ENCODE data around the gene ATG4C. TPM values are rescaled to one million over a fixed set of nuclear protein-coding genes. Genes with fewer than 3 reads are reported as not detected.

Gene ATG4C
- total and polyA plus RNA-seq, 2 of the 13 experiments (the other 11 are each of a cell fraction or from before 2014, with no cell fraction given) = 4.0 to 11.2 TPM

DNA sequence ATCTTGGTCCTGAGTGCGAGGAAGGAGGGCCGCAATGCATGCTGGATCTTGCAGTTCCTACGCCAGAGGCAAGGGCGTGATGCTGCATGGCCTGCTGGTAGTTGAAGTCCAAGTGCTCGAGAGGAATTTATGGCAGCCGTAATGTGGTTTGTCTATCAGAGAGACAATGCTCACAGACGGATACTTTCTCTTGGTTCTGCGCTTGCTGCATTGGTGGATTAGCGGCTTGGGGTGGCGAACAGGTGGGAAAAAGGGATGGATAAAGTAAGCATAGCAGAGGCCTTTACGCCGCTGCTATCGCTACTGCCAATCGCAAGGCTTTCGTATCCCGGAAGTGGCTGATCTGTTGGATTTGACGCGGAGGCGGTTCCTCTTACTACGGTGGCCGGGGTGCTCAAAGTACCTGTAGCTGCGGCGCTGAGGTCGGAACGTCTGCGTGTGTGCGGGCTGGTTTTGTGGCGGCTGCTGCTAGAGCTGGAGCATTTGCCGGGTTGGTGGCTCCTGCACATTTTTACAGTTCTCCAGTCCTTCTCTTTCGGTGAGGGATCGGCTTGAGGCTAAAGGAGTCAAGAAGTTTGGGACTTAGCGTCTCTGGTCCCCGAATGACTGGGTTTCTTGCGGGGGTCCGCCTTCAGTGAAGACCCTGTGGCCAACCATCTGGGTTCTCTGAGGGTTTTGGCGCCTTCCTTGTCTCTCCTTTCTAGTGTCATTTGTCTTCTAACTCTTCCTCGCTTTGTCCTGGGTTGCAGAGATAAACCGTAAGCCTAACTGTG, at the start of gene ATG4C (continued):
- TF ChIP-seq, protein P1, sequence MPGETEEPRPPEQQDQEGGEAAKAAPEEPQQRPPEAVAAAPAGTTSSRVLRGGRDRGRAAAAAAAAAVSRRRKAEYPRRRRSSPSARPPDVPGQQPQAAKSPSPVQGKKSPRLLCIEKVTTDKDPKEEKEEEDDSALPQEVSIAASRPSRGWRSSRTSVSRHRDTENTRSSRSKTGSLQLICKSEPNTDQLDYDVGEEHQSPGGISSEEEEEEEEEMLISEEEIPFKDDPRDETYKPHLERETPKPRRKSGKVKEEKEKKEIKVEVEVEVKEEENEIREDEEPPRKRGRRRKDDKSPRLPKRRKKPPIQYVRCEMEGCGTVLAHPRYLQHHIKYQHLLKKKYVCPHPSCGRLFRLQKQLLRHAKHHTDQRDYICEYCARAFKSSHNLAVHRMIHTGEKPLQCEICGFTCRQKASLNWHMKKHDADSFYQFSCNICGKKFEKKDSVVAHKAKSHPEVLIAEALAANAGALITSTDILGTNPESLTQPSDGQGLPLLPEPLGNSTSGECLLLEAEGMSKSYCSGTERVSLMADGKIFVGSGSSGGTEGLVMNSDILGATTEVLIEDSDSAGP (CRISPR knock-in tag; IDR thresholded peaks at IDR 0.05; ENCODE audit: borderline replicate concordance) = peak; percentile 77
- TF ChIP-seq KDM5A (IDR thresholded peaks at IDR 0.05; ENCODE audit: borderline replicate concordance, low read length) (peak; percentile 88; the same call in 1 of the 2 replicates), SMAD3 (CRISPR knock-in tag; IDR thresholded peaks at IDR 0.05) (peak; percentile 20; the same call in 1 of the 2 replicates), RFX1 (IDR thresholded peaks at IDR 0.05) (no peak), ZNF749 (CRISPR knock-in tag; IDR thresholded peaks at IDR 0.05; ENCODE audit: borderline replicate concordance) (no peak), FOXC1 (CRISPR knock-in tag; IDR thresholded peaks at IDR 0.05; ENCODE audit: borderline replicate concordance) (no peak), POLR2AphosphoS5 (IDR thresholded peaks at IDR 0.05; ENCODE audit: low read depth, low read length) (peak; percentile 89), KMT2A (CRISPR knock-in tag; IDR thresholded peaks at IDR 0.05) (peak; percentile 98), ZNF614 (CRISPR knock-in tag; IDR thresholded peaks at IDR 0.05; ENCODE audit: borderline replicate concordance) (peak; percentile 83; the same call in 1 of the 2 replicates), CREB1 (IDR thresholded peaks at IDR 0.05) (peak; percentile 84), CREB1 (CRISPR knock-in tag; IDR thresholded peaks at IDR 0.05) (peak; percentile 97), ZNF878 (CRISPR knock-in tag; IDR thresholded peaks at IDR 0.05) (no peak), GZF1 (CRISPR knock-in tag; IDR thresholded peaks at IDR 0.05) (no peak; the same call in 1 of the 2 replicates), ZEB1 (IDR thresholded peaks at IDR 0.05; ENCODE audit: insufficient replicate concordance, low read depth) (peak; percentile 47), SP1 (IDR thresholded peaks at IDR 0.05) (no peak), SP1 (CRISPR knock-in tag; IDR thresholded peaks at IDR 0.05) (peak; percentile 42), MIXL1 (CRISPR knock-in tag; IDR thresholded peaks at IDR 0.05) (0 out of 2 replicates have a peak, but pooled peaks have one; percentile 37)
- TF ChIP-seq, protein P2, sequence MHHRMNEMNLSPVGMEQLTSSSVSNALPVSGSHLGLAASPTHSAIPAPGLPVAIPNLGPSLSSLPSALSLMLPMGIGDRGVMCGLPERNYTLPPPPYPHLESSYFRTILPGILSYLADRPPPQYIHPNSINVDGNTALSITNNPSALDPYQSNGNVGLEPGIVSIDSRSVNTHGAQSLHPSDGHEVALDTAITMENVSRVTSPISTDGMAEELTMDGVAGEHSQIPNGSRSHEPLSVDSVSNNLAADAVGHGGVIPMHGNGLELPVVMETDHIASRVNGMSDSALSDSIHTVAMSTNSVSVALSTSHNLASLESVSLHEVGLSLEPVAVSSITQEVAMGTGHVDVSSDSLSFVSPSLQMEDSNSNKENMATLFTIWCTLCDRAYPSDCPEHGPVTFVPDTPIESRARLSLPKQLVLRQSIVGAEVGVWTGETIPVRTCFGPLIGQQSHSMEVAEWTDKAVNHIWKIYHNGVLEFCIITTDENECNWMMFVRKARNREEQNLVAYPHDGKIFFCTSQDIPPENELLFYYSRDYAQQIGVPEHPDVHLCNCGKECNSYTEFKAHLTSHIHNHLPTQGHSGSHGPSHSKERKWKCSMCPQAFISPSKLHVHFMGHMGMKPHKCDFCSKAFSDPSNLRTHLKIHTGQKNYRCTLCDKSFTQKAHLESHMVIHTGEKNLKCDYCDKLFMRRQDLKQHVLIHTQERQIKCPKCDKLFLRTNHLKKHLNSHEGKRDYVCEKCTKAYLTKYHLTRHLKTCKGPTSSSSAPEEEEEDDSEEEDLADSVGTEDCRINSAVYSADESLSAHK (CRISPR knock-in tag; IDR thresholded peaks at IDR 0.05; ENCODE audit: borderline replicate concordance) = no peak
- TF ChIP-seq, protein P3, sequence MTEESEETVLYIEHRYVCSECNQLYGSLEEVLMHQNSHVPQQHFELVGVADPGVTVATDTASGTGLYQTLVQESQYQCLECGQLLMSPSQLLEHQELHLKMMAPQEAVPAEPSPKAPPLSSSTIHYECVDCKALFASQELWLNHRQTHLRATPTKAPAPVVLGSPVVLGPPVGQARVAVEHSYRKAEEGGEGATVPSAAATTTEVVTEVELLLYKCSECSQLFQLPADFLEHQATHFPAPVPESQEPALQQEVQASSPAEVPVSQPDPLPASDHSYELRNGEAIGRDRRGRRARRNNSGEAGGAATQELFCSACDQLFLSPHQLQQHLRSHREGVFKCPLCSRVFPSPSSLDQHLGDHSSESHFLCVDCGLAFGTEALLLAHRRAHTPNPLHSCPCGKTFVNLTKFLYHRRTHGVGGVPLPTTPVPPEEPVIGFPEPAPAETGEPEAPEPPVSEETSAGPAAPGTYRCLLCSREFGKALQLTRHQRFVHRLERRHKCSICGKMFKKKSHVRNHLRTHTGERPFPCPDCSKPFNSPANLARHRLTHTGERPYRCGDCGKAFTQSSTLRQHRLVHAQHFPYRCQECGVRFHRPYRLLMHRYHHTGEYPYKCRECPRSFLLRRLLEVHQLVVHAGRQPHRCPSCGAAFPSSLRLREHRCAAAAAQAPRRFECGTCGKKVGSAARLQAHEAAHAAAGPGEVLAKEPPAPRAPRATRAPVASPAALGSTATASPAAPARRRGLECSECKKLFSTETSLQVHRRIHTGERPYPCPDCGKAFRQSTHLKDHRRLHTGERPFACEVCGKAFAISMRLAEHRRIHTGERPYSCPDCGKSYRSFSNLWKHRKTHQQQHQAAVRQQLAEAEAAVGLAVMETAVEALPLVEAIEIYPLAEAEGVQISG (CRISPR knock-in tag; IDR thresholded peaks at IDR 0.05) = peak; percentile 87
- TF ChIP-seq, protein P4, sequence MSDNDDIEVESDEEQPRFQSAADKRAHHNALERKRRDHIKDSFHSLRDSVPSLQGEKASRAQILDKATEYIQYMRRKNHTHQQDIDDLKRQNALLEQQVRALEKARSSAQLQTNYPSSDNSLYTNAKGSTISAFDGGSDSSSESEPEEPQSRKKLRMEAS (IDR thresholded peaks at IDR 0.05) = peak; percentile 75; the same call in 1 of the 2 replicates
- TF ChIP-seq, protein P5, sequence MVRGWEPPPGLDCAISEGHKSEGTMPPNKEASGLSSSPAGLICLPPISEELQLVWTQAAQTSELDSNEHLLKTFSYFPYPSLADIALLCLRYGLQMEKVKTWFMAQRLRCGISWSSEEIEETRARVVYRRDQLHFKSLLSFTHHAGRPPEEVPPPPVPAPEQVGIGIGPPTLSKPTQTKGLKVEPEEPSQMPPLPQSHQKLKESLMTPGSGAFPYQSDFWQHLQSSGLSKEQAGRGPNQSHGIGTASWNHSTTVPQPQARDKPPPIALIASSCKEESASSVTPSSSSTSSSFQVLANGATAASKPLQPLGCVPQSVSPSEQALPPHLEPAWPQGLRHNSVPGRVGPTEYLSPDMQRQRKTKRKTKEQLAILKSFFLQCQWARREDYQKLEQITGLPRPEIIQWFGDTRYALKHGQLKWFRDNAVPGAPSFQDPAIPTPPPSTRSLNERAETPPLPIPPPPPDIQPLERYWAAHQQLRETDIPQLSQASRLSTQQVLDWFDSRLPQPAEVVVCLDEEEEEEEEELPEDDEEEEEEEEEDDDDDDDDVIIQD (CRISPR knock-in tag; IDR thresholded peaks at IDR 0.05; ENCODE audit: low read depth) = peak; percentile 56; the same call in 1 of the 2 replicates
